GM23338 (cell line): ENCODE data around the gene CTRB2. TPM values are rescaled to one million over a fixed set of nuclear protein-coding genes. Genes with fewer than 3 reads are reported as not detected.

Experiments used
- ATAC-seq: fragments of 200-7000 bp; cut with Tn5 transposase; 3 replicates; pipeline ENCODE4 v1.9.1; 2020
- DNase-seq: peaks from one replicate; pipeline ENCODE4 v3.0.0-alpha.2; 2015; ENCODE audit warnings: low spot score
- H2AFZ ChIP-seq: fragments of 200-600 bp; sonication (generic); 2 replicates; pipeline ENCODE4 v1.8.0; 2016; ENCODE audit warnings: antibody characterized with exemption, mild to moderate bottlenecking, moderate library complexity
- H3F3A ChIP-seq: fragments of 200-600 bp; sonication (generic); replicated peaks from 2 replicates; pipeline ENCODE4 v1.8.0; 2017; ENCODE audit warnings: antibody characterized with exemption, mixed run types, low read depth
- H3K27ac ChIP-seq: fragments of 200-600 bp; sonication (generic); 2 replicates; pipeline ENCODE4 v1.6.1; 2016; ENCODE audit warnings: low read depth
- H3K27me3 ChIP-seq: fragments of 200-600 bp; sonication (generic); 2 replicates; pipeline ENCODE4 v1.8.0; 2016; ENCODE audit warnings: mild to moderate bottlenecking, mixed run types, moderate library complexity; ENCODE audit not compliant: insufficient read depth
- H3K36me3 ChIP-seq: fragments of 200-600 bp; sonication (generic); 2 replicates; pipeline ENCODE4 v1.8.0; 2016; ENCODE audit warnings: mild to moderate bottlenecking; ENCODE audit not compliant: insufficient read depth
- H3K4me1 ChIP-seq: fragments of 200-600 bp; sonication (generic); 2 replicates; pipeline ENCODE4 v1.8.0; 2016; ENCODE audit warnings: mild to moderate bottlenecking, moderate library complexity; ENCODE audit not compliant: insufficient read depth
- H3K4me2 ChIP-seq: fragments of 200-600 bp; sonication (generic); 2 replicates; pipeline ENCODE4 v1.7.1; 2017; ENCODE audit warnings: mixed run types
- H3K4me3 ChIP-seq: fragments of 200-600 bp; sonication (generic); 2 replicates; pipeline ENCODE4 v1.6.1; 2016; ENCODE audit warnings: mixed run types
- H3K79me2 ChIP-seq: fragments of 200-600 bp; sonication (generic); replicated peaks from 2 replicates; pipeline ENCODE4 v1.8.0; 2017; ENCODE audit warnings: mild to moderate bottlenecking; ENCODE audit not compliant: insufficient read depth
- H3K9me2 ChIP-seq: fragments of 200-600 bp; sonication (generic); 2 replicates; pipeline ENCODE4 v1.8.0; 2017; ENCODE audit not compliant: insufficient read depth
- H4K20me1 ChIP-seq: fragments of 200-600 bp; sonication (generic); replicated peaks from 2 replicates; pipeline ENCODE4 v1.8.0; 2017; ENCODE audit warnings: mild to moderate bottlenecking; ENCODE audit not compliant: insufficient read depth
- H3K27ac Mint-ChIP-seq: 2 replicates; pipeline ENCODE4 v1.8.0; 2020; ENCODE audit warnings: inconsistent platforms, mild to moderate bottlenecking, moderate library complexity, mixed read lengths
- H3K27me3 Mint-ChIP-seq: 3 replicates; pipeline ENCODE4 v1.8.0; 2022; ENCODE audit warnings: low read depth, mild to moderate bottlenecking, moderate library complexity, mixed read lengths, inconsistent platforms; ENCODE audit not compliant: insufficient read depth, poor library complexity
- H3K36me3 Mint-ChIP-seq: 3 replicates; pipeline ENCODE4 v1.8.0; 2021; ENCODE audit warnings: low read depth, mild to moderate bottlenecking, inconsistent platforms, moderate library complexity, mixed read lengths
- H3K4me1 Mint-ChIP-seq: 3 replicates; pipeline ENCODE4 v1.8.0; 2020; ENCODE audit warnings: mild to moderate bottlenecking, inconsistent platforms, mixed read lengths
- H3K4me3 Mint-ChIP-seq: 3 replicates; pipeline ENCODE4 v1.8.0; 2021; ENCODE audit warnings: moderate library complexity, mild to moderate bottlenecking, inconsistent platforms, mixed read lengths
- H3K9me3 Mint-ChIP-seq: 3 replicates; pipeline ENCODE4 v1.8.0; 2020; ENCODE audit warnings: moderate library complexity, mild to moderate bottlenecking, inconsistent platforms, mixed read lengths
- CREB1 ChIP-seq: fragments of 250-450 bp; sonication (Bioruptor Pico); IDR thresholded peaks from 2 replicates; pipeline ENCODE4 v1.5.0; 2020; ENCODE audit warnings: low read depth, mild to moderate bottlenecking, moderate library complexity
- NANOG ChIP-seq: IDR thresholded peaks from 2 replicates; pipeline ENCODE4 v1.6.1; 2016; ENCODE audit warnings: antibody characterized with exemption, borderline replicate concordance
- STAT1 ChIP-seq: IDR thresholded peaks from one replicate; pipeline ENCODE4 v1.6.1; 2016; ENCODE audit warnings: antibody characterized with exemption; ENCODE audit not compliant: unreplicated experiment
- ZNF114 ChIP-seq: fragments of 250-450 bp; sonication (Bioruptor Pico); IDR thresholded peaks from 2 replicates; pipeline ENCODE4 v1.5.0; 2020; ENCODE audit warnings: mild to moderate bottlenecking, moderate library complexity
- polyA plus RNA-seq: library from polyadenylated mRNA; unstranded; fragments of >200 nt; fragmentation: Nextera tagmentation; extraction: Ambion mirVana; gene quantifications from 2 replicates; pipeline ENCODE4 v1.2.1, GENCODE V29; 2016
- total RNA-seq: library from RNA; depleted of rRNA; stranded (reverse); fragments of >200 nt; shearing (Covaris generic); gene quantifications from 2 replicates; pipeline ENCODE4 v1.2.3, GENCODE V29; 2014
- TF ChIP-seq, protein P1 (sequence below), 2 experiments: fragments of 200-600 bp in 1 of 2; sonication (generic) in 1 of 2; conservative IDR thresholded peaks; 2 replicates each; pipeline versions ENCODE4 v1.5.1 to v1.6.1; 2016 to 2017; ENCODE audit warnings: antibody characterized with exemption in 2 of 2, low read depth in 2 of 2, mild to moderate bottlenecking in 2 of 2, moderate library complexity in 1 of 2
- TF ChIP-seq, protein P2 (sequence below): fragments of 250-450 bp; sonication (Bioruptor Pico); IDR thresholded peaks from 2 replicates; pipeline ENCODE4 v1.5.0; 2020; ENCODE audit warnings: mild to moderate bottlenecking, moderate library complexity

Gene CTRB2
- total and polyA plus RNA-seq, 2 experiments from 2014 or later: not detected

DNA sequence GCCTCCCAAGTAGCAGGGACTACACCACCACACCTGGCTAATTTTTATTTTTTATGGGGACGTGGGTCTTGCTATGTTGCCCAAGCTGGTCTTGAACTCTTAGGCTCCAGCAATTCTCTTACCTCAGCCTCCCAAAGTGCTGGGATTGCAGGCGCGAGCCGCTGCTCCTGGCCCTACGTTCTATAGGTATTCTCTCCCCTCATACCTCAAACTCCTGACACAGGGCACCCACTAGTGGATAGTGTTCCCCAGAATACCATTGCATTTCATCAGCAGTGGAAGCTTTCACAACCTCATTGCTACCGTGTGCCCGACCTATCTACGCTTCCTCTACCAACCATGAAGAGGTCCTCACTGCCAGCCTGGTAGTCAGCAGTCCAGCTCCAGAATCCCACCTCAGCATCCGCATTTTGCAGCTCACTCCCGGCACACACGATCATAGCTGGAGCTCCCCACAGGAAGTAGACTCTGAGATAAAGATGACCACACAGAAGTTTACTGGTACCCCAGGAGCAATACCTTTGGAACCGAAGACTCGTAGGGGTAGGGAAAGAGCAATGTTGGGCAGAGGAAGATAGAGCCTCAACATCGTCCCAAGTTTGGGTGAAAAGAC lies 9.3 kb downstream of the CTRB2 start:
- DNase-seq: peak; percentile 27
- Histone ChIP-seq H3K9me2 (no peaks in the 10 kb centered on the region), H4K20me1 (no peaks in the 10 kb centered on the region), H3F3A (0 out of 2 replicates have a peak, but pooled peaks cover 4% of the 10 kb centered on the region), H2AFZ (peak overlapping the region; percentile 88), H3K27ac (no peak overlapping the region), H3K4me3 (no peak overlapping the region), H3K79me2 (no peaks in the 10 kb centered on the region), H3K4me1 (peaks cover 8% of the 10 kb centered on the region; the same call in 1 of the 2 replicates), H3K27me3 (no peaks in the 10 kb centered on the region), H3K36me3 (no peaks in the 10 kb centered on the region), H3K4me2 (no peak overlapping the region)
- Mint-ChIP-seq H3K9me3 (no peaks in the 10 kb centered on the region; the same call in 2 of the 3 replicates), H3K27me3 (peaks cover 11% of the 10 kb centered on the region), H3K36me3 (no peaks in the 10 kb centered on the region), H3K4me3 (no peak overlapping the region), H3K27ac (no peak overlapping the region), H3K4me1 (peaks cover 9% of the 10 kb centered on the region)
- ATAC-seq: no peak
- TF ChIP-seq, protein P1, sequence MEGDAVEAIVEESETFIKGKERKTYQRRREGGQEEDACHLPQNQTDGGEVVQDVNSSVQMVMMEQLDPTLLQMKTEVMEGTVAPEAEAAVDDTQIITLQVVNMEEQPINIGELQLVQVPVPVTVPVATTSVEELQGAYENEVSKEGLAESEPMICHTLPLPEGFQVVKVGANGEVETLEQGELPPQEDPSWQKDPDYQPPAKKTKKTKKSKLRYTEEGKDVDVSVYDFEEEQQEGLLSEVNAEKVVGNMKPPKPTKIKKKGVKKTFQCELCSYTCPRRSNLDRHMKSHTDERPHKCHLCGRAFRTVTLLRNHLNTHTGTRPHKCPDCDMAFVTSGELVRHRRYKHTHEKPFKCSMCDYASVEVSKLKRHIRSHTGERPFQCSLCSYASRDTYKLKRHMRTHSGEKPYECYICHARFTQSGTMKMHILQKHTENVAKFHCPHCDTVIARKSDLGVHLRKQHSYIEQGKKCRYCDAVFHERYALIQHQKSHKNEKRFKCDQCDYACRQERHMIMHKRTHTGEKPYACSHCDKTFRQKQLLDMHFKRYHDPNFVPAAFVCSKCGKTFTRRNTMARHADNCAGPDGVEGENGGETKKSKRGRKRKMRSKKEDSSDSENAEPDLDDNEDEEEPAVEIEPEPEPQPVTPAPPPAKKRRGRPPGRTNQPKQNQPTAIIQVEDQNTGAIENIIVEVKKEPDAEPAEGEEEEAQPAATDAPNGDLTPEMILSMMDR (conservative IDR thresholded peaks at IDR 0.05; ENCODE audit: low read depth in 2 of 2): peak in 1 of 2 experiments; percentile 8; a peak in 1 of 4 replicates
- TF ChIP-seq CREB1 (CRISPR knock-in tag) (no peak), ZNF114 (CRISPR knock-in tag) (no peak), NANOG (no peak)

DNA sequence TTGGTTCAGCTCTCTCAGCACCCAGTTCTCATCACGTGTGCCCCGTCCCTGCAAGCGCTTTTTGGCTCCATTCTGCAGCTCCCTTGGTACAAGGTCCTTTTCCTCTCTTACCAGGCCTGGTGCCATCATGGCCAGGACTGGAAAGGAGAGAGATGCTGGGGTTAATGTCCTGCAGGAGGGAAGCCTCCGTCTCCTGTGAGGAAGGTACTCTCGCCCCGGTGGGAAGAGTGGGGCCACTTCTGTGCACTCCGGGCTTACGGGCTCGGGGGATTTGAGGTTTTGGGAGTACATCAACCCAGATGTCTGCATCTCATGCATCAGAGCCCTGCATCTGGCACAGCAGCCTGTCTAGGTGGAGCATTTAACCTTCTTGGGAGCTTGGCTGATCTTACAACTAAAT lies 10.1 kb downstream of the CTRB2 start:
- Histone ChIP-seq H3K4me1 (peaks cover 8% of the 10 kb centered on the region; the same call in 1 of the 2 replicates), H2AFZ (peak overlapping the region; percentile 63), H3K36me3 (no peaks in the 10 kb centered on the region), H3K9me2 (no peaks in the 10 kb centered on the region), H3F3A (0 out of 2 replicates have a peak, but pooled peaks cover 4% of the 10 kb centered on the region), H3K27me3 (no peaks in the 10 kb centered on the region), H3K4me2 (no peak overlapping the region), H3K27ac (no peak overlapping the region), H3K4me3 (no peak overlapping the region), H4K20me1 (no peaks in the 10 kb centered on the region), H3K79me2 (no peaks in the 10 kb centered on the region)
- Mint-ChIP-seq H3K9me3 (no peaks in the 10 kb centered on the region; the same call in 2 of the 3 replicates), H3K27ac (no peak overlapping the region), H3K27me3 (peaks cover 11% of the 10 kb centered on the region), H3K36me3 (no peaks in the 10 kb centered on the region), H3K4me3 (no peak overlapping the region), H3K4me1 (peaks cover 9% of the 10 kb centered on the region)
- ATAC-seq (no peak), DNase-seq (no peak)
- TF ChIP-seq ZNF114 (CRISPR knock-in tag) (no peak), STAT1 (no peak), NANOG (no peak)
- TF ChIP-seq, protein P2, sequence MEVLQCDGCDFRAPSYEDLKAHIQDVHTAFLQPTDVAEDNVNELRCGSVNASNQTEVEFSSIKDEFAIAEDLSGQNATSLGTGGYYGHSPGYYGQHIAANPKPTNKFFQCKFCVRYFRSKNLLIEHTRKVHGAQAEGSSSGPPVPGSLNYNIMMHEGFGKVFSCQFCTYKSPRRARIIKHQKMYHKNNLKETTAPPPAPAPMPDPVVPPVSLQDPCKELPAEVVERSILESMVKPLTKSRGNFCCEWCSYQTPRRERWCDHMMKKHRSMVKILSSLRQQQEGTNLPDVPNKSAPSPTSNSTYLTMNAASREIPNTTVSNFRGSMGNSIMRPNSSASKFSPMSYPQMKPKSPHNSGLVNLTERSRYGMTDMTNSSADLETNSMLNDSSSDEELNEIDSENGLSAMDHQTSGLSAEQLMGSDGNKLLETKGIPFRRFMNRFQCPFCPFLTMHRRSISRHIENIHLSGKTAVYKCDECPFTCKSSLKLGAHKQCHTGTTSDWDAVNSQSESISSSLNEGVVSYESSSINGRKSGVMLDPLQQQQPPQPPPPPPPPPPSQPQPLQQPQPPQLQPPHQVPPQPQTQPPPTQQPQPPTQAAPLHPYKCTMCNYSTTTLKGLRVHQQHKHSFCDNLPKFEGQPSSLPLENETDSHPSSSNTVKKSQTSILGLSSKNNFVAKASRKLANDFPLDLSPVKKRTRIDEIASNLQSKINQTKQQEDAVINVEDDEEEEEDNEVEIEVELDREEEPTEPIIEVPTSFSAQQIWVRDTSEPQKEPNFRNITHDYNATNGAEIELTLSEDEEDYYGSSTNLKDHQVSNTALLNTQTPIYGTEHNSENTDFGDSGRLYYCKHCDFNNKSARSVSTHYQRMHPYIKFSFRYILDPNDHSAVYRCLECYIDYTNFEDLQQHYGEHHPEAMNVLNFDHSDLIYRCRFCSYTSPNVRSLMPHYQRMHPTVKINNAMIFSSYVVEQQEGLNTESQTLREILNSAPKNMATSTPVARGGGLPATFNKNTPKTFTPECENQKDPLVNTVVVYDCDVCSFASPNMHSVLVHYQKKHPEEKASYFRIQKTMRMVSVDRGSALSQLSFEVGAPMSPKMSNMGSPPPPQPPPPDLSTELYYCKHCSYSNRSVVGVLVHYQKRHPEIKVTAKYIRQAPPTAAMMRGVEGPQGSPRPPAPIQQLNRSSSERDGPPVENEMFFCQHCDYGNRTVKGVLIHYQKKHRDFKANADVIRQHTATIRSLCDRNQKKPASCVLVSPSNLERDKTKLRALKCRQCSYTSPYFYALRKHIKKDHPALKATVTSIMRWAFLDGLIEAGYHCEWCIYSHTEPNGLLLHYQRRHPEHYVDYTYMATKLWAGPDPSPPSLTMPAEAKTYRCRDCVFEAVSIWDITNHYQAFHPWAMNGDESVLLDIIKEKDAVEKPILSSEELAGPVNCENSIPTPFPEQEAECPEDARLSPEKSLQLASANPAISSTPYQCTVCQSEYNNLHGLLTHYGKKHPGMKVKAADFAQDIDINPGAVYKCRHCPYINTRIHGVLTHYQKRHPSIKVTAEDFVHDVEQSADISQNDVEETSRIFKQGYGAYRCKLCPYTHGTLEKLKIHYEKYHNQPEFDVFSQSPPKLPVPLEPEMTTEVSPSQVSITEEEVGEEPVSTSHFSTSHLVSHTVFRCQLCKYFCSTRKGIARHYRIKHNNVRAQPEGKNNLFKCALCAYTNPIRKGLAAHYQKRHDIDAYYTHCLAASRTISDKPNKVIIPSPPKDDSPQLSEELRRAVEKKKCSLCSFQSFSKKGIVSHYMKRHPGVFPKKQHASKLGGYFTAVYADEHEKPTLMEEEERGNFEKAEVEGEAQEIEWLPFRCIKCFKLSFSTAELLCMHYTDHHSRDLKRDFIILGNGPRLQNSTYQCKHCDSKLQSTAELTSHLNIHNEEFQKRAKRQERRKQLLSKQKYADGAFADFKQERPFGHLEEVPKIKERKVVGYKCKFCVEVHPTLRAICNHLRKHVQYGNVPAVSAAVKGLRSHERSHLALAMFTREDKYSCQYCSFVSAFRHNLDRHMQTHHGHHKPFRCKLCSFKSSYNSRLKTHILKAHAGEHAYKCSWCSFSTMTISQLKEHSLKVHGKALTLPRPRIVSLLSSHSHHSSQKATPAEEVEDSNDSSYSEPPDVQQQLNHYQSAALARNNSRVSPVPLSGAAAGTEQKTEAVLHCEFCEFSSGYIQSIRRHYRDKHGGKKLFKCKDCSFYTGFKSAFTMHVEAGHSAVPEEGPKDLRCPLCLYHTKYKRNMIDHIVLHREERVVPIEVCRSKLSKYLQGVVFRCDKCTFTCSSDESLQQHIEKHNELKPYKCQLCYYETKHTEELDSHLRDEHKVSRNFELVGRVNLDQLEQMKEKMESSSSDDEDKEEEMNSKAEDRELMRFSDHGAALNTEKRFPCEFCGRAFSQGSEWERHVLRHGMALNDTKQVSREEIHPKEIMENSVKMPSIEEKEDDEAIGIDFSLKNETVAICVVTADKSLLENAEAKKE (CRISPR knock-in tag): no peak
